DOHH2 (cell line): ENCODE measurements around the gene FOXB1.

Source experiments
- EZH2phosphoT487 ChIP-seq: fragments of 200-600 bp; sonication (generic); IDR thresholded peaks from 2 replicates; pipeline ENCODE4 v1.6.1; 2017; ENCODE audit warnings: borderline replicate concordance, mild to moderate bottlenecking, antibody characterized with exemption, low read length, moderate library complexity, mixed read lengths
- TF ChIP-seq, protein P1 (sequence below): fragments of 200-600 bp; sonication (generic); IDR thresholded peaks from one replicate; pipeline ENCODE4 v1.5.1; 2014; ENCODE audit warnings: antibody characterized with exemption, mild to moderate bottlenecking, low read depth, low read length; ENCODE audit not compliant: poor library complexity, severe bottlenecking

GRCh38 chr15:59958288-59958687 lies 45.8 kb upstream of the FOXB1 start:
- TF ChIP-seq, protein P1, sequence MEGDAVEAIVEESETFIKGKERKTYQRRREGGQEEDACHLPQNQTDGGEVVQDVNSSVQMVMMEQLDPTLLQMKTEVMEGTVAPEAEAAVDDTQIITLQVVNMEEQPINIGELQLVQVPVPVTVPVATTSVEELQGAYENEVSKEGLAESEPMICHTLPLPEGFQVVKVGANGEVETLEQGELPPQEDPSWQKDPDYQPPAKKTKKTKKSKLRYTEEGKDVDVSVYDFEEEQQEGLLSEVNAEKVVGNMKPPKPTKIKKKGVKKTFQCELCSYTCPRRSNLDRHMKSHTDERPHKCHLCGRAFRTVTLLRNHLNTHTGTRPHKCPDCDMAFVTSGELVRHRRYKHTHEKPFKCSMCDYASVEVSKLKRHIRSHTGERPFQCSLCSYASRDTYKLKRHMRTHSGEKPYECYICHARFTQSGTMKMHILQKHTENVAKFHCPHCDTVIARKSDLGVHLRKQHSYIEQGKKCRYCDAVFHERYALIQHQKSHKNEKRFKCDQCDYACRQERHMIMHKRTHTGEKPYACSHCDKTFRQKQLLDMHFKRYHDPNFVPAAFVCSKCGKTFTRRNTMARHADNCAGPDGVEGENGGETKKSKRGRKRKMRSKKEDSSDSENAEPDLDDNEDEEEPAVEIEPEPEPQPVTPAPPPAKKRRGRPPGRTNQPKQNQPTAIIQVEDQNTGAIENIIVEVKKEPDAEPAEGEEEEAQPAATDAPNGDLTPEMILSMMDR, result no peak
- no peak for TF ChIP-seq EZH2phosphoT487
